Effector CD4-positive, alpha-beta T cell (primary cell): ENCODE measurements around the gene MGST1. TPM values are rescaled to one million over a fixed set of nuclear protein-coding genes. Genes with fewer than 3 reads are reported as not detected.

ENCODE experiments used
- DNase-seq: peaks from one replicate; pipeline ENCODE4 v3.0.0-alpha.2; 2020
- total RNA-seq: gene quantifications from one replicate; lab custom pipeline; 2026; lab: John Stamatoyannopoulos, UW

MGST1 gene
- not detected for total RNA-seq

GRCh38 chr12:16347391-16348298 lies at the start of gene MGST1:
Gene MGST1 (plus strand): TSS chr12:16347645. CDS start chr12:16354253, 6,608 bp downstream.
- no peak for DNase-seq

- no peak for DNase-seq
Observed at GRCh38 chr12:16299403-16299802, 48.0 kb upstream of the MGST1 start.

GRCh38 chr12:16300122-16300521 lies 47.3 kb upstream of the MGST1 start:
- DNase-seq = no peak

GRCh38 chr12:16300736-16301135 lies 46.7 kb upstream of the MGST1 start:
- DNase-seq = no peak

- DNase-seq = no peak
Observed at GRCh38 chr12:16303939-16304338, 43.5 kb upstream of the MGST1 start.

GRCh38 chr12:16307856-16308475 lies 39.5 kb upstream of the MGST1 start:
- DNase-seq = no peak

GRCh38 chr12:16310934-16311333 lies 36.5 kb upstream of the MGST1 start:
- DNase-seq = no peak

- DNase-seq = no peak
Observed at GRCh38 chr12:16323010-16323409, 24.4 kb upstream of the MGST1 start.

GRCh38 chr12:16323638-16324037 lies 23.8 kb upstream of the MGST1 start:
- DNase-seq = no peak

- no peak for DNase-seq
Observed at GRCh38 chr12:16324272-16324671, 23.2 kb upstream of the MGST1 start.

GRCh38 chr12:16324772-16325171 lies 22.7 kb upstream of the MGST1 start:
- no peak for DNase-seq

GRCh38 chr12:16325426-16325825 lies 22.0 kb upstream of the MGST1 start:
- no peak for DNase-seq

GRCh38 chr12:16327963-16328362 lies 19.5 kb upstream of the MGST1 start:
- DNase-seq = no peak

GRCh38 chr12:16329594-16329993 lies 17.9 kb upstream of the MGST1 start:
- DNase-seq = no peak

GRCh38 chr12:16330560-16330959 lies 16.9 kb upstream of the MGST1 start:
- DNase-seq = no peak

GRCh38 chr12:16331998-16332397 lies 15.4 kb upstream of the MGST1 start:
- no peak for DNase-seq

- no peak for DNase-seq
Observed at GRCh38 chr12:16335838-16336237, 11.6 kb upstream of the MGST1 start.

- DNase-seq = no peak
Observed at GRCh38 chr12:16344269-16344668, 3.2 kb upstream of the MGST1 start.

- no peak for DNase-seq
Observed at GRCh38 chr12:16345105-16345504, 2.3 kb upstream of the MGST1 start.

GRCh38 chr12:16346958-16347357 lies 487 bp upstream of the MGST1 start:
- DNase-seq = no peak

- no peak for DNase-seq
Observed at GRCh38 chr12:16348435-16349130, 1.1 kb downstream of the MGST1 start.

GRCh38 chr12:16349131-16349460 lies 1.7 kb downstream of the MGST1 start:
- no peak for DNase-seq

GRCh38 chr12:16350682-16351081 lies 3.2 kb downstream of the MGST1 start:
- DNase-seq = no peak

- no peak for DNase-seq
Observed at GRCh38 chr12:16352481-16352880, 5.0 kb downstream of the MGST1 start.
